Adipose tissue (tissue), 3 donors: Measurements from ENCODE around the gene SYT15. TPM values are rescaled to one million over a fixed set of nuclear protein-coding genes. Genes with fewer than 3 reads are reported as not detected.
"Not testable (repeated sequence)": the region's sequence is repeated elsewhere in the genome, so short reads cannot be mapped to it uniquely, and the experiment has no call there.

Experiments used
- H3K27ac ChIP-seq: one replicate; pipeline ENCODE4 v1.5.1; 2013; ENCODE audit warnings: low read depth, low read length
- WGBS, 3 donors: extraction: QIAGEN DNeasy Blood & Tissue Kit; methylation state at CpG; one replicate each; pipeline ENCODE4 v1.1.7; 2013; 5-methylcytosine and 5-hydroxymethylcytosine counted together
- polyA plus RNA-seq, 3 donors: library from polyadenylated mRNA; stranded (reverse); fragments of 200-250 nt; gene quantifications; one replicate each; pipeline ENCODE4 v1.2.3, GENCODE V29; 2013
- donor health status: healthy with polysubstance abuse.
- donor health status: Bipolar disorder and iron deficiency.
- donor health status: healthy.

SYT15 gene
- polyA plus RNA-seq, 3 donors = 1.7 to 3.3 (median 1.7) TPM

GRCh38 chr10:46577624-46578473, 1.1 kb upstream of the SYT15 start:
- not testable (repeated sequence) for H3K27ac ChIP-seq
- 46 to 58% (median 47%) methylated on average over 33 to 39 of the region's 50 CpGs for WGBS, 3 donors

DNA sequence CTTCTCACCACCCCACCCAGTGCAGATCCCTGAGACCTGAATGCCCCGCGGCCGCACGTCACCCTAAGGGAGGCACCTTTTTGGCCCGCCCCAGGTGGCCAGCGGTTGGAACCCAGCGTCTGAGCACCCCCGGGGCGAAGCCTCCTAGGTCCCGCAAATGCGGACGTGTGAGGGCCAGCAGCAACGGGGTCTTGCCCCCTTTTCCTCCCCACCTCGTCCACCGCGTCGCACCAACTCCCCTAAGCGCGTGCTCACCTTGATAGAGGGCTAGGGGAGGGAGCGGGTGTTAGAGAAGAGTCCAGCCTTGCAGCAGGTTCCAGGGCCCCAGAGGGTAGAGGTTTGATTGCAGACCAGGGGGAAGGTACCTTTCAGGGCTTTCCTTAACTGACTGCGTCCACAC, 450 bp downstream of the SYT15 start:
- not testable (repeated sequence) for H3K27ac ChIP-seq
- 50 to 64% methylated on average over 7 to 10 of the region's 21 CpGs; no CpG with 5 or more reads in 1 of the 3 donors for WGBS, 3 donors

DNA sequence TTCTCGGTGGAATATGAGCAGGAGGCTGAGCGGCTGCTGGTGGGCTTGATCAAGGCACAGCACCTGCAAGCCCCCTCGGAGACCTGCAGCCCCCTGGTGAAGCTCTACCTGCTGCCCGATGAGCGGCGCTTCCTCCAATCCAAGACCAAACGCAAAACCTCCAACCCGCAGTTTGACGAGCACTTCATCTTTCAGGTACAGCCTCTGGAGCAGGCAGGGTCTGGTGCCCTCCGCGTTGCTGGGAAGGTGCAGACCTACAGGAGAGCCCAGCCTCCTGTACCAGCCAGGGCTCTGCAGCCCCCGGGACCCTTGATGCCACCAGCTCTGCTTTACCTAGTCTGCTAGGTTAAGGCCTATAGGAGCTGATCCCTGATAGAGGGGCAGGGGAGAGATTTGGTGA, 3.1 kb downstream of the SYT15 start:
- H3K27ac ChIP-seq = not testable (repeated sequence)
- WGBS, 3 donors = 87 to 94% (median 92%) methylated on average over 5 to 9 of the region's 12 CpGs

GRCh38 chr10:46582568-46582967, 3.6 kb downstream of the SYT15 start:
- WGBS, 3 donors = 30 to 40% methylated on average over 1 of the region's 11 CpGs; no CpG with 5 or more reads in 1 of the 3 donors
- not testable (repeated sequence) for H3K27ac ChIP-seq

GRCh38 chr10:46584196-46584595, 5.3 kb downstream of the SYT15 start:
- not testable (repeated sequence) for H3K27ac ChIP-seq
- WGBS, 3 donors = 78 to 95% (median 81%) methylated on average over 6 to 8 of the region's 11 CpGs

DNA sequence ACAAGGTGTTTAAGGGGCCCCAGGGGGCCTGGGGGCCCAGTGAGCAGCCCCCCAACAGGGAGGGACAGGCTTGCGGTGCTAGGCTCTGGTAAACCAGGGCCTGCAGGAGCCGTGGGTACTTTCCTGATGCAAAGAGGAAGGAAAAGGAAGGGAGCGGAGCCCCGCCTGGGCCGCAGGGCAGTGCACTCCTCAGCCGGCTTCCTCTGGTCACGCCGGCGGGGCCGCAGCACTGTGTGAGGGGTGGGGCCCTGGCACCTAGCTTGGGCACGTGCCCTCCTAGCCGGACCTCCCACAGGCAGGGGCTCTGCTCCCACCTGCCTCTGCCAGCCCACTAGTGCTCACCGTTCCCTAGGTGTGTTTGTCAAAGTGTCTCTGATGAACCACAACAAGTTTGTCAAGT, 6.3 kb downstream of the SYT15 start:
- not testable (repeated sequence) for H3K27ac ChIP-seq
- no CpG with 5 or more reads among the region's 13 CpGs for WGBS, 3 donors

GRCh38 chr10:46587546-46587945, 8.6 kb downstream of the SYT15 start:
- WGBS, 3 donors = no CpG with 5 or more reads among the region's 24 CpGs
- H3K27ac ChIP-seq = not testable (repeated sequence)

DNA sequence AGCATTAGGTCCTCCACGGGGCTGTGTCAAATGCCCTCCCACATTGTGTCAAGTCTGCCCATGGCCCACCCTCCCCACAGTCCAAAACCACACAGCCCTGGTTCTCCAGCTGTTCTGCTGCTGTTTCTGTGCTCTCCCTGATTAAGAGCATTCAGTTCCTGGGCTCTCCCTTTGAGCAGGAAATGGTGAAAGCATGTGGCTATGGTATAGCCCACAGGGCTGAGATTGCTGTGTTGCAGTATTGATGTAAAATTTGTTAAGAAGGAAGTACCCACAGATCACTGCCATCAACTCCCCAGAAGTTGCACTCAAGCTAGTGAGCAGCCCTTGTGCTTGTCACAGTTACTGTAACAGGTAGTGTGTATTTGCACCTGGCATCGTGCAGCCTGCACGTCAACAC, 9.3 kb downstream of the SYT15 start:
- not testable (repeated sequence) for H3K27ac ChIP-seq
- no CpG with 5 or more reads among the region's 3 CpGs for WGBS, 3 donors

GRCh38 chr10:46589589-46589988, 10.7 kb downstream of the SYT15 start:
- no CpG with 5 or more reads among the region's 3 CpGs for WGBS, 3 donors
- H3K27ac ChIP-seq = not testable (repeated sequence)

- WGBS, 3 donors = no CpG with 5 or more reads among the region's 8 CpGs
Observed at GRCh38 chr10:46591053-46591452, 12.1 kb downstream of the SYT15 start.

DNA sequence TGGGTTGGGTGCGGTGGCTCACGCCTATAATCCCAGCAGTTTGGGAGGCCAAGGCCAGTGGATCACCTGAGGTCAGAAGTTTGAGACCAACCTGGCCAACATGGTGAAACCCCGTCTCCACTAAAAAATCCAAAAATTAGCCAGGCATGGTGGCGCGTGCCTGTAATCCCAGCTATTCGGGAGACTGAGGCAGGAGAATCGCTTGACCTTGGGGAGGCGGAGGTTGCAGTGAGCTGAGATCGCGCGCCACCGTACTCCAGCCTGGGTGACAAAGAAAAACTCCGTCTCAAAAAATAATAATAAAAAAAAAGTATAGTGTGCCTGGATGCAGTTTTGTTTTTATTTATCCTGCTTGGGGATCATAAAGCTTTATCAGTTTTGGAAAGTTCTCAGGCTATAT, 14.4 kb downstream of the SYT15 start:
- 97 to 99% (median 98%) methylated on average over 12 to 13 of the region's 13 CpGs for WGBS, 3 donors
- not testable (repeated sequence) for H3K27ac ChIP-seq

More at GRCh38 chr10:46591053-46591452, 12.1 kb downstream of the SYT15 start:
- H3K27ac ChIP-seq = not testable (repeated sequence)

DNA sequence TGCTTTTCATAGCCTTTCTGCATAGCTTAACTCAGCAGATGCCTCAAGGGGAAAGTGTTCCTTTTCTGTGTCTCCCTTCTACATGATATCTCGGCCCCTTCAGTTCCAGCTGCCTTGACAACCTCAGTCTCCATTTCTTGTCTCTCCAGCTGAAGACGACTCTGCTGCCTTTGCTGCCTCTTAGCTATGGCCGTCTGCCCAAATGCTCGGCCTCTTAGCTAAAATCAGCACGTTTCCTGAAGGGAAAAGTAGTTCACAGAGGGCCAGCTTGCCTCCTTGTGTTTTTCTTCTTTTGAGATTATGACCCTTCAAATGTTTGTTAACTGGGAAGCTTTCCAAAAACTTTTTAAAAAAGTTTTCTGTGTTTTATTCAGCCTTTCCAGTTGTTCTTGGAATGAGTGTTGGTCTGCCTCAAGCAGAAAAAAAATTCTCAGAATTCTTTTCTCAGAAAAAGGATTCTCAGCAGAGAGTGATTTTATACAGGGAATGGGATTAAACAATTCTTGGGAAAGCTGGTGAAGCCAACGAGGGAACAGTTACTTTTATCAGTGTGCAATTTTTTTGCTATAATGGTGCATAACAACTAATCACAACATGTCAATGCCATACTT, 15.6 kb downstream of the SYT15 start:
- H3K27ac ChIP-seq = not testable (repeated sequence)
- 29 to 61% (median 35%) methylated on average over 4 to 5 of the region's 6 CpGs for WGBS, 3 donors

- 7 to 70% (median 13%) methylated on average over 2 of the region's 4 CpGs for WGBS, 3 donors
- H3K27ac ChIP-seq = not testable (repeated sequence)
Observed at GRCh38 chr10:46596570-46596969, 17.6 kb downstream of the SYT15 start.

GRCh38 chr10:46597616-46598246, 18.8 kb downstream of the SYT15 start:
- 0 to 1% (median 0%) methylated on average over 9 to 15 of the region's 44 CpGs for WGBS, 3 donors
- not testable (repeated sequence) for H3K27ac ChIP-seq

DNA sequence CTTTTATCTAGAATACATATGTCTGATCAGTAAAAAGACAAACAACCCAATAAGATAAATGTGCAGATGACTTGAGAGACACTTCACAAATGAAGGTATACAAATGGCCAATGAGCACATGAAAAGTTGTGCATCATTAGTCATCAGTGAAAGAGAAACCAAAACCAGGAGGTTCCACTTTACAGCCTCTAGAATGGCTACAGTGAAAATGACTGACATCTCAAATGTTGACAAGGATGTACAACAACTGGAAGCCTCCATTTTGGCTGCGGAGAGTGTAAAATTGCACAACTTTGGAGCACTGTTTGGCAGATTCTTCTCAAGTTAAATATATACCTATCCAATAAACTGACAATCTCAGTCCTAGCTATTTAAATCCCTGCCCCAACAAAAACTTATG, 21.6 kb downstream of the SYT15 start:
- WGBS, 3 donors = 84 to 93% (median 93%) methylated on average over 1 of the region's 1 CpG
- not testable (repeated sequence) for H3K27ac ChIP-seq

- no CpG with 5 or more reads among the region's 6 CpGs for WGBS, 3 donors
- H3K27ac ChIP-seq = not testable (repeated sequence)
Observed at GRCh38 chr10:46615540-46615939, 36.6 kb downstream of the SYT15 start.

- H3K27ac ChIP-seq = not testable (repeated sequence)
Observed at GRCh38 chr10:46616227-46616626, 37.3 kb downstream of the SYT15 start.

DNA sequence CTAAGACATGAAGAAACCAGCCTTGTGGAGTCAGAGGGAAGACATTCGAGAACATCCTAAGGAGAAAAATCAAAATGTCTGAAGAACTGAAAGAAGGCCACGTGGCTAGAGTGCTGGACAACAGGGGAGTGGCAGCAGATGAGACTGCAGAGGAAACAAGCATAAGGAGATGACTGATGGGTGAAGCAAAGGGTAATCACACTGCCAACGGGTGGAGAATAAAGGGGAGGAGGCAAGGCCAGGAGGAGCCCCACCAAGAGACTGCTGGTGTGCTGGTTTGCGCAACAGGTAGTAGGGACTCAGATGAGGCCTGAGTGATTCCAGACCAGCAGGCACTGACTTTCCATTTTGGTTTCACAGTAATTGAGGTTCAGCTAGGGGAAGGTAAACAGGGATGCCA, 38.2 kb downstream of the SYT15 start:
- WGBS, 3 donors = 72 to 88% (median 74%) methylated on average over 3 to 4 of the region's 4 CpGs
- H3K27ac ChIP-seq = not testable (repeated sequence)

More at GRCh38 chr10:46616227-46616626, 37.3 kb downstream of the SYT15 start:
- no CpG with 5 or more reads among the region's 3 CpGs for WGBS, 3 donors

GRCh38 chr10:46617913-46618312, 39.0 kb downstream of the SYT15 start:
- H3K27ac ChIP-seq = not testable (repeated sequence)
- 55 to 86% (median 79%) methylated on average over 2 of the region's 3 CpGs for WGBS, 3 donors
